Endothelial cell of umbilical vein (primary cell): ENCODE results near the gene TENM4. TPM values are rescaled to one million over a fixed set of nuclear protein-coding genes. Genes with fewer than 3 reads are reported as not detected.

Experiments
- BruUV-seq: library from RNA; stranded (reverse); fragments of 400-500 nt; replicated peaks from 2 replicates; lab custom pipeline; 2021; lab: Mats Ljungman, UMichigan
- CTCF ChIA-PET: fragments of 300-600, 350-600 bp; sonication (Branson Sonifier 250); formaldehyde crosslinking; loops from one replicate; lab custom pipeline; 2021; ENCODE audit warnings: antibody characterized with exemption, inconsistent platforms; lab: Charles Lee
- POLR2A ChIA-PET: fragments of 300-600, 350-600 bp; sonication (Branson Sonifier 250); formaldehyde crosslinking; loops from one replicate; lab custom pipeline; 2021; ENCODE audit warnings: antibody characterized with exemption, inconsistent platforms; lab: Charles Lee
- DNase-seq: peaks from one replicate; pipeline ENCODE4 v3.0.0-alpha.2; 2011; ENCODE audit warnings: low read depth, low spot score
- FAIRE-seq: peaks from 2 replicates; lab custom pipeline; 2011; peaks lifted over from hg19 to GRCh38; lab: Jason Lieb, UNC
- H2AFZ ChIP-seq: 2 replicates; pipeline ENCODE4 v1.6.0; 2012; ENCODE audit warnings: low read depth, low read length, control low read depth, inconsistent platforms
- H3K27ac ChIP-seq: 2 replicates; pipeline ENCODE4 v1.5.1; 2011; ENCODE audit warnings: low read depth, mild to moderate bottlenecking, control low read depth, low read length, moderate library complexity; ENCODE audit not compliant: insufficient read depth
- H3K27me3 ChIP-seq, 2 experiments: 2 replicates each; pipeline versions ENCODE4 v1.6.0 to v1.6.1; 2011; ENCODE audit warnings: low read length in 2 of 2, mixed read lengths in 1 of 2; ENCODE audit not compliant: control insufficient read depth in 2 of 2, insufficient read depth in 2 of 2
- H3K36me3 ChIP-seq, 2 experiments: 2 replicates in 1 of 2; 3 replicates in 1 of 2; pipeline ENCODE4 v1.5.1; 2011; ENCODE audit warnings: low read length in 2 of 2, mild to moderate bottlenecking in 1 of 2, moderate library complexity in 1 of 2; ENCODE audit not compliant: control insufficient read depth in 2 of 2, insufficient read depth in 2 of 2; ENCODE audit errors: extremely low read depth in 1 of 2
- H3K4me1 ChIP-seq: 3 replicates; pipeline ENCODE4 v1.5.1; 2011; ENCODE audit warnings: mild to moderate bottlenecking, low read length; ENCODE audit not compliant: control insufficient read depth, insufficient read depth; ENCODE audit errors: extremely low read depth
- H3K4me2 ChIP-seq: 2 replicates; pipeline ENCODE4 v1.6.1; 2011; ENCODE audit warnings: low read length, control low read depth, mixed read lengths; ENCODE audit not compliant: insufficient read depth
- H3K4me3 ChIP-seq, 3 experiments: fragments of 200-600 bp in 1 of 3; sonication (generic), shearing (Covaris generic) in 1 of 3; replicated peaks in 1 of 3; 2 replicates each; pipeline ENCODE4 v1.5.1; 2011 to 2016; ENCODE audit warnings: control low read depth in 3 of 3, low read length in 3 of 3, mild to moderate bottlenecking in 2 of 3, inconsistent platforms in 1 of 3, low read depth in 1 of 3, moderate library complexity in 1 of 3; ENCODE audit not compliant: insufficient read depth in 1 of 3
- H3K79me2 ChIP-seq: 2 replicates; pipeline ENCODE4 v1.6.0; 2012; ENCODE audit warnings: low read length, inconsistent platforms; ENCODE audit not compliant: control insufficient read depth, insufficient read depth
- H3K9ac ChIP-seq: replicated peaks from 2 replicates; pipeline ENCODE3; 2011; ENCODE audit warnings: low read length, control low read depth; ENCODE audit not compliant: insufficient read depth; ENCODE audit errors: extremely low read depth
- H3K9me1 ChIP-seq: replicated peaks from 3 replicates; pipeline ENCODE4 v1.6.0; 2011; ENCODE audit warnings: mild to moderate bottlenecking, low read length; ENCODE audit not compliant: control insufficient read depth, insufficient read depth; ENCODE audit errors: extremely low read depth
- H3K9me3 ChIP-seq: replicated peaks from 2 replicates; pipeline ENCODE4 v1.5.1; 2012; ENCODE audit warnings: low read length, inconsistent platforms; ENCODE audit not compliant: control insufficient read depth, insufficient read depth
- H4K20me1 ChIP-seq: replicated peaks from 2 replicates; pipeline ENCODE3; 2011; ENCODE audit warnings: mild to moderate bottlenecking, low read length; ENCODE audit not compliant: control insufficient read depth, insufficient read depth; ENCODE audit errors: extremely low read depth
- EZH2 ChIP-seq: IDR thresholded peaks from 2 replicates; pipeline ENCODE4 v1.6.1; 2012; ENCODE audit warnings: borderline replicate concordance, low read depth, mild to moderate bottlenecking, moderate library complexity, low read length, inconsistent platforms; ENCODE audit not compliant: severe bottlenecking
- FOS ChIP-seq: IDR thresholded peaks from 2 replicates; pipeline ENCODE4 v1.6.1; 2011; ENCODE audit warnings: mild to moderate bottlenecking, low read length, moderate library complexity, borderline replicate concordance; ENCODE audit not compliant: insufficient read depth
- GATA2 ChIP-seq: IDR thresholded peaks from 2 replicates; pipeline ENCODE4 v1.7.0; 2011; ENCODE audit warnings: low read depth, mild to moderate bottlenecking, moderate library complexity, mixed read lengths, low read length; ENCODE audit not compliant: insufficient read length, insufficient read depth
- JUN ChIP-seq: IDR thresholded peaks from 2 replicates; pipeline ENCODE4 v1.6.1; 2011; ENCODE audit warnings: borderline replicate concordance, low read depth; ENCODE audit not compliant: insufficient read length, insufficient read depth
- MYC ChIP-seq: IDR thresholded peaks from one replicate; pipeline ENCODE4 v1.6.1; 2011; ENCODE audit warnings: mild to moderate bottlenecking, low read depth, low read length
- POLR2A ChIP-seq: IDR thresholded peaks from 2 replicates; pipeline ENCODE4 v1.6.1; 2012; ENCODE audit warnings: low read depth, mild to moderate bottlenecking, control low read depth, low read length
- POLR2AphosphoS5 ChIP-seq: IDR thresholded peaks from 2 replicates; pipeline ENCODE4 v1.6.1; 2012; ENCODE audit warnings: low read depth, mild to moderate bottlenecking, control low read depth, low read length, moderate library complexity; ENCODE audit not compliant: insufficient read depth
- dilution Hi-C: fragments of 300-500 bp; cut with MboI; formaldehyde crosslinking; loops from one replicate; pipeline ENCODE4 v1.15.0; 2019; ENCODE audit warnings: low sequenced_read_pairs; ENCODE audit not compliant: extremely low pct_ligation_motif_present
- intact Hi-C: fragments of 100-400 bp; cut with micrococcal nuclease; formaldehyde crosslinking; loops from one replicate; pipeline ENCODE4 v1.10.0; 2022
- polyA plus RNA-seq, 4 experiments: library from polyadenylated mRNA; depleted of rRNA in 3 of 4; stranded (reverse) in 3 of 4; unstranded in 1 of 4; fragments of >200 nt; gene quantifications; 2 replicates each; pipeline versions ENCODE4 v1.2.1 to v1.2.3, GENCODE V29; 2011 to 2012; ENCODE audit warnings: missing spikeins in 1 of 4
- total RNA-seq: library from RNA; stranded (reverse); gene quantifications from 2 replicates; pipeline ENCODE4 v1.2.3, GENCODE V29; 2021
- TF ChIP-seq, protein P1 (sequence below): IDR thresholded peaks from 2 replicates; pipeline ENCODE4 v1.6.1; 2011; ENCODE audit not compliant: insufficient read depth, insufficient read length
- TF ChIP-seq, protein P2 (sequence below), 2 donors: IDR thresholded peaks; 1 replicate in 1 of 2; 2 replicates in 1 of 2; pipeline ENCODE4 v1.5.1; 2011; ENCODE audit warnings: low read length in 2 of 2, mild to moderate bottlenecking in 2 of 2, moderate library complexity in 2 of 2, control low read depth in 1 of 2, inconsistent platforms in 1 of 2, low read depth in 1 of 2; ENCODE audit not compliant: insufficient read depth in 1 of 2; ENCODE audit errors: extremely low read depth in 1 of 2

TENM4 gene
- total and polyA plus RNA-seq, 2 donors (not counting 3 experiments of a cell fraction or from before 2014, with no cell fraction given): 0.06 to 0.27 TPM

DNA sequence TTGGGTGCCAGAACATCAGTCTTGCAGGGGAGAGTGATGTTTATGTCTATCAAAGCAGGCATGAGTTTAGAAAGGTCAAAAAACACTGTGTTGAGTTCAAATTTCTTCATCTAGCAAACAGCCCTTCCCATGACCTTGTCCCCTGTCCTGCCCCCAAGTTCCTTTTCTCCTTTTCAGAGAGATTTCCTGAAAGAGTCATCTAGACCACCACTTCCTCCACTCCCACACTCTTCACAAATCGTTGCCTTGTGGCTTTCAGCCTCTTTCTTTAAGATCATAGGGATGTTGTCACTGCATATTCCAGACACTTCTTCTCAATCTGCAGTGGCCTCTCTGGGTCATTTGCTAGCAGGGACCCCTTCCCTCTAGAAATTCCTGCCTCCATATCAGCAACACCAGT is 290.5 kb downstream of the TENM4 start:
- ChIA-PET CTCF (no interaction called here), POLR2A (no interaction called here)
- Histone ChIP-seq H3K4me3 (no peak overlapping the region), H2AFZ (no peak overlapping the region), H3K79me2 (no peaks in the 10 kb centered on the region), H3K4me2 (no peak overlapping the region), H3K27ac (no peak overlapping the region), H3K27me3 (no peaks in the 10 kb centered on the region), H3K9me1 (no peaks in the 10 kb centered on the region), H4K20me1 (no peaks in the 10 kb centered on the region), H3K9me3 (no peaks in the 10 kb centered on the region), H3K4me1 (no peaks in the 10 kb centered on the region), H3K9ac (no peak overlapping the region), H3K36me3 (no peaks in the 10 kb centered on the region)
- no peak for DNase-seq
- intact Hi-C loops (no loop called here), dilution Hi-C loops (no loop called here)
- TF ChIP-seq FOS (no peak), POLR2A (no peak), JUN (no peak), MYC (no peak)
- TF ChIP-seq, protein P1, sequence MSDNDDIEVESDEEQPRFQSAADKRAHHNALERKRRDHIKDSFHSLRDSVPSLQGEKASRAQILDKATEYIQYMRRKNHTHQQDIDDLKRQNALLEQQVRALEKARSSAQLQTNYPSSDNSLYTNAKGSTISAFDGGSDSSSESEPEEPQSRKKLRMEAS: no peak
- FAIRE-seq: no peak
- BruUV-seq: no TSS peak

DNA sequence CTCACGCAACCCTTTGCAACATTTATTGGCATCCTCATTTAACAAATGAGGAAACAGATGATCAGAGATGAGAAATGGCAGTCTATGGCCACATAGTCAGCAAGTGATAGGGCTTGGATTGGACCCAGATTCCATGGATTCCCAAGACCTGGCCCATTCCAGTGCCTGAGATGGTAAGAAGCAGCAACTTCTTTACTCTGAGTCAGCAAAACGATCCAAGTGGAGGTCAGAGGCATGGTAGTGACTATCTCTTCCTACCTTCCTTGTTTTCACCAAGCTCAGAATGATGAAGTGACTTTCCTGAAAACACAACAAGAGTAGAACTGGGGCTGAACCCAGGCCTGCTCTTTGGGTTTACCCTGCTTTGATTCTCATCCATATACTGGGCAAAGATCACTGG is 293.1 kb downstream of the TENM4 start:
- Histone ChIP-seq H3K4me2 (no peak overlapping the region), H3K79me2 (no peaks in the 10 kb centered on the region), H3K9me3 (no peaks in the 10 kb centered on the region), H3K27me3 (no peaks in the 10 kb centered on the region), H4K20me1 (no peaks in the 10 kb centered on the region), H3K27ac (no peak overlapping the region), H3K36me3 (no peaks in the 10 kb centered on the region), H3K9ac (no peak overlapping the region), H3K4me1 (no peaks in the 10 kb centered on the region), H3K9me1 (no peaks in the 10 kb centered on the region), H2AFZ (no peak overlapping the region), H3K4me3 (no peak overlapping the region)
- no TSS peak for BruUV-seq
- TF ChIP-seq EZH2: no peak
- no peak for TF ChIP-seq FOS
- TF ChIP-seq, protein P2, sequence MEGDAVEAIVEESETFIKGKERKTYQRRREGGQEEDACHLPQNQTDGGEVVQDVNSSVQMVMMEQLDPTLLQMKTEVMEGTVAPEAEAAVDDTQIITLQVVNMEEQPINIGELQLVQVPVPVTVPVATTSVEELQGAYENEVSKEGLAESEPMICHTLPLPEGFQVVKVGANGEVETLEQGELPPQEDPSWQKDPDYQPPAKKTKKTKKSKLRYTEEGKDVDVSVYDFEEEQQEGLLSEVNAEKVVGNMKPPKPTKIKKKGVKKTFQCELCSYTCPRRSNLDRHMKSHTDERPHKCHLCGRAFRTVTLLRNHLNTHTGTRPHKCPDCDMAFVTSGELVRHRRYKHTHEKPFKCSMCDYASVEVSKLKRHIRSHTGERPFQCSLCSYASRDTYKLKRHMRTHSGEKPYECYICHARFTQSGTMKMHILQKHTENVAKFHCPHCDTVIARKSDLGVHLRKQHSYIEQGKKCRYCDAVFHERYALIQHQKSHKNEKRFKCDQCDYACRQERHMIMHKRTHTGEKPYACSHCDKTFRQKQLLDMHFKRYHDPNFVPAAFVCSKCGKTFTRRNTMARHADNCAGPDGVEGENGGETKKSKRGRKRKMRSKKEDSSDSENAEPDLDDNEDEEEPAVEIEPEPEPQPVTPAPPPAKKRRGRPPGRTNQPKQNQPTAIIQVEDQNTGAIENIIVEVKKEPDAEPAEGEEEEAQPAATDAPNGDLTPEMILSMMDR (IDR thresholded peaks at IDR 0.05; ENCODE audit: extremely low read depth in 1 of 2, insufficient read depth in 1 of 2, low read depth in 1 of 2, low read length in 2 of 2): no peak
- no peak for TF ChIP-seq JUN
- TF ChIP-seq POLR2A: no peak
- no peak for TF ChIP-seq MYC
- TF ChIP-seq, protein P1: no peak
- TF ChIP-seq POLR2AphosphoS5: no peak
- TF ChIP-seq GATA2: no peak
- dilution Hi-C loops: no loop called here
- intact Hi-C loops: no loop called here
- CTCF ChIA-PET: no interaction called here
- POLR2A ChIA-PET: no interaction called here
- DNase-seq: no peak
- FAIRE-seq: no peak
